Upper lobe of right lung (tissue), 1 donor: Measurements from ENCODE around the gene PTER. TPM values are rescaled to one million over a fixed set of nuclear protein-coding genes. Genes with fewer than 3 reads are reported as not detected.

Source experiments
- ATAC-seq: fragments of 200-7000 bp; cut with Tn5 transposase; one replicate; pipeline ENCODE4 v1.9.1; 2020; ENCODE audit warnings: mild to moderate bottlenecking, moderate library complexity
- DNase-seq: peaks from one replicate; pipeline ENCODE4 v3.0.0-alpha.2; 2020
- H3K27ac ChIP-seq: fragments of 200-600 bp; one replicate; pipeline ENCODE4 v1.8.0; 2022
- H3K27me3 ChIP-seq: fragments of 200-600 bp; one replicate; pipeline ENCODE4 v1.8.0; 2022; ENCODE audit warnings: mild to moderate bottlenecking
- H3K36me3 ChIP-seq: fragments of 200-600 bp; one replicate; pipeline ENCODE4 v1.8.0; 2022
- H3K4me1 ChIP-seq: fragments of 200-600 bp; one replicate; pipeline ENCODE4 v1.8.0; 2022
- H3K4me3 ChIP-seq: fragments of 200-600 bp; one replicate; pipeline ENCODE4 v1.8.0; 2022; ENCODE audit warnings: mild to moderate bottlenecking
- H3K9me3 ChIP-seq: fragments of 200-600 bp; one replicate; pipeline ENCODE4 v1.8.0; 2022
- intact Hi-C: fragments of 100-400 bp; cut with DNase I; formaldehyde crosslinking; loops from one replicate; pipeline ENCODE4 v1.11.0; 2022
- total RNA-seq: library from RNA; stranded (reverse); fragmentation: NEBNext Ultra II Directional; extraction: Animal tissue kit (Norgen Biotek cat#: 25700); gene quantifications from one replicate; pipeline ENCODE4 v1.2.1, GENCODE V29; 2021
- TF ChIP-seq, protein P1 (sequence below): fragments of 200-600 bp; IDR thresholded peaks from one replicate; pipeline ENCODE4 v1.8.0; 2022; ENCODE audit warnings: antibody characterized with exemption
- donor health status: DM: no; HTN: yes; CAD: no; lungs with severe emphysema.

Gene PTER
- total RNA-seq, 1 donor from 2014 or later, result 18.1 TPM

DNA sequence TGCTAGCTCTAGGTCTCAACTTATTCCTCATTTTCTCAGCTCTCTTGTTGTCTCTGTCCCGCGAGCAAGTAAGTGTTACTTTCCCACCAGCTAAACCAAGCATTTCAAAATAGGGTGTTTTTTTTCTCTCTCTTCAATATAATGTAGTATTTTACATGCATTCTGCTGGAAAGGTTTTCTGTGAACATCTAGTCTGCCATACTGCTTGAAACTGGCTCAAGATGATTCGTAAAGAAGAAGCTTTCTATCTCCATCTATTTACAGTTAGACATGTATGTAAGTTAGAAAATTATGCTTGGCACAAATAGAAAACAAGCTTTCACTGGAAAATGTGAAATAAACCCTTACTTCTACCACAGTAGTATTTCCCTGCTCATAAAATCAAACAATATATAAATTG lies 53.7 kb downstream of the PTER start:
- H3K36me3 ChIP-seq, result peaks cover 12% of the 10 kb centered on the region
- intact Hi-C loops, result no loop called here
- no peak for ATAC-seq

DNA sequence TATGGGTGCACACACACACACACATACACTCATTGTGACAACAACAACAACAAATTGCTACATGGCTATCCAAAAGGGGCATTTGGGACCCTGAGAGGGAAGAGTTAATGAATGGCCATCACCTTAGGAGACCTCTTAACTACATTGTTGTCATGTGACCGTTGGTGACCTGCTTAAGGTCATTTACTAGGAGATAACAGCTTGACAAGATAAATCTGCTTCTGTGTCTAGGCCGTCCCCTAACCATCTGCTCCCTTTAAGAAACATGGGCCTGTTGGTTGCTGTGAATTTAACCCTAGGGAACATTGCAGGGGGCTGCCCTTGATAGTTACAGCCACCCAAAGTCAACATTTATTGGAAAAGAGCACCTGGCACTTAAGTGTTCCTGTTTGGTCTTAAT lies 55.1 kb downstream of the PTER start:
- no peak overlapping the region for H3K4me3 ChIP-seq
- H3K9me3 ChIP-seq, result no peaks in the 10 kb centered on the region
- peaks cover 4% of the 10 kb centered on the region for H3K36me3 ChIP-seq
- DNase-seq (no peak), ATAC-seq (no peak)
- H3K27ac ChIP-seq, result no peak overlapping the region
- H3K27me3 ChIP-seq, result no peaks in the 10 kb centered on the region
- TF ChIP-seq, protein P1, sequence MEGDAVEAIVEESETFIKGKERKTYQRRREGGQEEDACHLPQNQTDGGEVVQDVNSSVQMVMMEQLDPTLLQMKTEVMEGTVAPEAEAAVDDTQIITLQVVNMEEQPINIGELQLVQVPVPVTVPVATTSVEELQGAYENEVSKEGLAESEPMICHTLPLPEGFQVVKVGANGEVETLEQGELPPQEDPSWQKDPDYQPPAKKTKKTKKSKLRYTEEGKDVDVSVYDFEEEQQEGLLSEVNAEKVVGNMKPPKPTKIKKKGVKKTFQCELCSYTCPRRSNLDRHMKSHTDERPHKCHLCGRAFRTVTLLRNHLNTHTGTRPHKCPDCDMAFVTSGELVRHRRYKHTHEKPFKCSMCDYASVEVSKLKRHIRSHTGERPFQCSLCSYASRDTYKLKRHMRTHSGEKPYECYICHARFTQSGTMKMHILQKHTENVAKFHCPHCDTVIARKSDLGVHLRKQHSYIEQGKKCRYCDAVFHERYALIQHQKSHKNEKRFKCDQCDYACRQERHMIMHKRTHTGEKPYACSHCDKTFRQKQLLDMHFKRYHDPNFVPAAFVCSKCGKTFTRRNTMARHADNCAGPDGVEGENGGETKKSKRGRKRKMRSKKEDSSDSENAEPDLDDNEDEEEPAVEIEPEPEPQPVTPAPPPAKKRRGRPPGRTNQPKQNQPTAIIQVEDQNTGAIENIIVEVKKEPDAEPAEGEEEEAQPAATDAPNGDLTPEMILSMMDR, result no peak
- intact Hi-C loops, result no loop called here
- no peaks in the 10 kb centered on the region for H3K4me1 ChIP-seq

More for the DNA sequence above, 53.7 kb downstream of the PTER start:
- Histone ChIP-seq H3K9me3 (no peaks in the 10 kb centered on the region), H3K4me3 (no peak overlapping the region), H3K27ac (no peak overlapping the region), H3K4me1 (no peaks in the 10 kb centered on the region), H3K27me3 (no peaks in the 10 kb centered on the region)
- DNase-seq, result no peak
- TF ChIP-seq, protein P1, result no peak

DNA sequence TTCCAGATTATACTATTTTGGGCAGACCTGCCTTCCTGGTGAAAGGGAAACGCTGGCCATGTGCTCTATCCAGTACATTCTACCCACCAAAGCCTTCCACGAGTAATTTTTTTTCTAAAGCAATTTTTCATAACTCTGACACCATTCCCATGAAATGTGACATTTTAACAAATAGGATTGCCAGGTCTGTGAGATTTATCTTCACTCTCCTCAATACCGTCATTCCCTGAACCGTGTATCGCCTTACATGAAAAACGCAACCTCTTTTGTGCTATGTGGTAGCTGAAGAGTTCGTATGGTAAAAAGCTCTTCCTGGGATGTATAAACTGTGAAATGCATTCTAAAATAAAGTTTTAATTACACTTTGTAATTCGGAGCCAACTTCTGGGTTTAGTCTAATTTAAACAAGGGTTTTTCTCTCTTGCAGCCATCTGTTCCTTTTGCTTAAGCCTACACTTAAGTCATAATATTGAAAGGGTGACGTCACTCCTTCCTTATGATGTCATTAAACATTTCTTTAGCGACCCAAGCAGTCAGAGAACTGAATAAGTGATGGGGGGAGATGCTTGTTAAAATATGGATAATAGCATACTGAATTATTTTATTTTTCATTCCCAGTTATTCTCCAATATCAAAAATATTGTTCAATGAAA lies 57.2 kb downstream of the PTER start:
- no peaks in the 10 kb centered on the region for H3K9me3 ChIP-seq
- no peak overlapping the region for H3K27ac ChIP-seq
- no peak for ATAC-seq
- H3K27me3 ChIP-seq, result no peaks in the 10 kb centered on the region
- H3K4me3 ChIP-seq, result no peak overlapping the region
- H3K36me3 ChIP-seq, result no peaks in the 10 kb centered on the region
- intact Hi-C loops, result no loop called here
- DNase-seq, result no peak
- H3K4me1 ChIP-seq, result no peaks in the 10 kb centered on the region
- TF ChIP-seq, protein P1, result no peak

DNA sequence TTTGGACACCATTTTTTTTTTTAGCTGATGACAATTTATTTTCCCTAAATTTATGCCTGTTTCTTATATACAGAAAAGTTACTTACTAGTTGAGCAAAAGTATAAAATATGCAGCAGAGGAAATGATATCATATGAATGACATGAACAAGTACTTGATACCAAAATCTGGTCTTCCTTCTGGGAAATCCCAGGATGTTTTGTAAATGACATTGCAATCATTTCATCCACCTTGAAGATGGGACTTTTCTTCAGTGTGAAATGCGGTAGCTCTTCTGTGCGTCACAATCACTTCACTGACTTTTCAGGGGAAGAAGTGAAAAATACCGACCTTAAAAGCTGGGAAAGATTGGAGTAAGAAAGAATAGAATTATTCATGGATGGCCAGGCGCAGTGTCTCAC lies 61.1 kb downstream of the PTER start:
- DNase-seq (no peak), ATAC-seq (no peak)
- H3K36me3 ChIP-seq, result no peaks in the 10 kb centered on the region
- no peaks in the 10 kb centered on the region for H3K27me3 ChIP-seq
- TF ChIP-seq, protein P1, result no peak
- no peak overlapping the region for H3K4me3 ChIP-seq
- intact Hi-C loops, result no loop called here
- H3K9me3 ChIP-seq, result no peaks in the 10 kb centered on the region
- no peak overlapping the region for H3K27ac ChIP-seq
- no peaks in the 10 kb centered on the region for H3K4me1 ChIP-seq

DNA sequence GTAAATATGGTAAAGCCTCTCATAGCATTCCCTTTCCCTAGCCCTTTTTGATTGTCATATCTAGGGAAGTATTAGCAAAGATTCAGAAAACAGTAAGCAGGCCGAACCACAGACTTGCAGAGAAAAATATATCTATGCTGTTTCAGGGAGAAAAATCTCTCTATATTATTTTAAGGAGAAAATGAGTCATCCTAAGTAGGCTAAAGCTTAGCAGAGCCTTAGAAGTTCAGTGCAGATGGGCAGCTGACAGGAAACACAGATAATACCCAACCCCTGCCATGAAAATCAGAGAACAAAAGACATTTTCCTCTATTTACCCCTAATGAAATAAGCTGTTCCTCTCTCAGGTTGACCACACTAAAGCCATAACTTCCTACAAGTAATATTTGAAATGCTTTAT lies 68.4 kb downstream of the PTER start:
- no peak overlapping the region for H3K4me3 ChIP-seq
- DNase-seq (no peak), ATAC-seq (no peak)
- H3K27ac ChIP-seq, result no peak overlapping the region
- TF ChIP-seq, protein P1, result no peak
- no peaks in the 10 kb centered on the region for H3K9me3 ChIP-seq
- no peaks in the 10 kb centered on the region for H3K4me1 ChIP-seq
- no peaks in the 10 kb centered on the region for H3K27me3 ChIP-seq
- intact Hi-C loops, result no loop called here
- peaks cover 9% of the 10 kb centered on the region for H3K36me3 ChIP-seq

DNA sequence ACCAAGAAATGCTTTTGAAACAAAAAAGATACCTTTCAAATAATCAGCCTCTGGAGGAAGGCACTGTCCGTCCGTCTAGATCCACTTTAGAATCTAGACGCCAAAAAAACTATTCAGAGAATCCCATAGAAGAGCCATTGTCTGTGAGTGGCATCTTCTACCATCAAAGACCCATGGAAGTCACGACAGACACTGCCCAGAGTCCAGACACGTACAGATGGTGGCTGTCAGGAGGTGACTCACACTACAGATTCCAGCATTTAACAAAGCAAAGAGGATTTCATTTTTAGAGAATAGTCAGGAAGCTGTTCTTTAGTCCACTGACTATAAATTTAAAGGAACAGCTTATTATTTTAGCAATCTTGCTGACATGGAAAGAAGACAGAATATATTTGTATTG lies 73.2 kb downstream of the PTER start:
- ATAC-seq, result no peak
- H3K36me3 ChIP-seq, result peaks cover 17% of the 10 kb centered on the region

More for the DNA sequence above, 73.2 kb downstream of the PTER start:
- TF ChIP-seq, protein P1, result no peak
- Histone ChIP-seq H3K4me3 (no peak overlapping the region), H3K9me3 (no peaks in the 10 kb centered on the region), H3K4me1 (no peaks in the 10 kb centered on the region), H3K27me3 (no peaks in the 10 kb centered on the region), H3K27ac (no peak overlapping the region)
- DNase-seq, result no peak
- intact Hi-C loops, result no loop called here
